Hepatocyte (in vitro differentiated cells): ENCODE results near the gene C11orf52. TPM values are rescaled to one million over a fixed set of nuclear protein-coding genes. Genes with fewer than 3 reads are reported as not detected.

Experiments used
- DNase-seq: peaks from one replicate; pipeline ENCODE4 v3.0.0-alpha.2; 2016; ENCODE audit warnings: low spot score
- H2AFZ ChIP-seq: fragments of 200-600 bp; sonication (generic); 2 replicates; pipeline ENCODE4 v1.6.0; 2016; ENCODE audit warnings: antibody characterized with exemption, mild to moderate bottlenecking
- H3K27ac ChIP-seq: fragments of 200-600 bp; sonication (generic); 2 replicates; pipeline ENCODE4 v1.5.1; 2016; ENCODE audit warnings: mild to moderate bottlenecking
- H3K27me3 ChIP-seq: fragments of 200-600 bp; sonication (generic); 2 replicates; pipeline ENCODE4 v1.6.1; 2016
- H3K36me3 ChIP-seq: fragments of 200-600 bp; sonication (generic); replicated peaks from 2 replicates; pipeline ENCODE4 v1.5.1; 2016; ENCODE audit warnings: low read depth; ENCODE audit not compliant: insufficient read depth
- H3K4me1 ChIP-seq: fragments of 200-600 bp; sonication (generic); 2 replicates; pipeline ENCODE4 v1.5.1; 2016; ENCODE audit warnings: mild to moderate bottlenecking, moderate library complexity; ENCODE audit not compliant: insufficient read depth
- H3K4me2 ChIP-seq: fragments of 200-600 bp; sonication (generic); 2 replicates; pipeline ENCODE4 v1.6.0; 2016
- H3K4me3 ChIP-seq: fragments of 200-600 bp; sonication (generic); 2 replicates; pipeline ENCODE4 v1.5.1; 2016; ENCODE audit warnings: mild to moderate bottlenecking
- H3K79me2 ChIP-seq: fragments of 200-600 bp; sonication (generic); 2 replicates; pipeline ENCODE4 v1.6.0; 2017; ENCODE audit warnings: mild to moderate bottlenecking
- H3K9me2 ChIP-seq: fragments of 200-600 bp; sonication (generic); replicated peaks from 2 replicates; pipeline ENCODE4 v1.6.0; 2017; ENCODE audit warnings: mild to moderate bottlenecking; ENCODE audit not compliant: insufficient read depth
- H3K9me3 ChIP-seq: fragments of 200-600 bp; sonication (generic); 2 replicates; pipeline ENCODE4 v1.5.1; 2016; ENCODE audit warnings: low read depth, mild to moderate bottlenecking
- H4K20me1 ChIP-seq: fragments of 200-600 bp; sonication (generic); 2 replicates; pipeline ENCODE4 v1.6.0; 2016; ENCODE audit warnings: mild to moderate bottlenecking; ENCODE audit not compliant: insufficient read depth, poor library complexity, severe bottlenecking
- CTCF ChIP-seq: fragments of 200-600 bp; sonication (generic); IDR thresholded peaks from 2 replicates; pipeline ENCODE4 v1.5.1; 2016; ENCODE audit warnings: antibody characterized with exemption, mild to moderate bottlenecking; ENCODE audit not compliant: poor library complexity
- EZH2 ChIP-seq: fragments of 200-600 bp; sonication (generic); IDR thresholded peaks from 2 replicates; pipeline ENCODE4 v1.6.1; 2016; ENCODE audit warnings: antibody characterized with exemption, mild to moderate bottlenecking, borderline replicate concordance
- EZH2phosphoT487 ChIP-seq: fragments of 200-600 bp; sonication (generic); IDR thresholded peaks from one replicate; pipeline ENCODE4 v1.6.1; 2018; ENCODE audit warnings: antibody characterized with exemption, mild to moderate bottlenecking, low read depth, moderate library complexity; ENCODE audit not compliant: unreplicated experiment, severe bottlenecking
- WGBS: methylation state at CpG from one replicate; pipeline ENCODE4 v1.1.6; 2016; ENCODE audit warnings: low lambda C conversion rate; ENCODE audit errors: missing lambda C conversion rate; 5-methylcytosine and 5-hydroxymethylcytosine counted together
- polyA plus RNA-seq: library from polyadenylated mRNA; unstranded; fragments of >200 nt; fragmentation: Nextera tagmentation; extraction: Ambion mirVana; gene quantifications from 2 replicates; pipeline ENCODE4 v1.2.1, GENCODE V29; 2016
- total RNA-seq: library from RNA; depleted of rRNA; stranded (reverse); fragments of >200 nt; gene quantifications from 2 replicates; pipeline ENCODE4 v1.2.3, GENCODE V29; 2014

Gene C11orf52
- total and polyA plus RNA-seq, 2 experiments from 2014 or later = 14.8 to 23.7 TPM

GRCh38 chr11:111967649-111968048, 48.9 kb downstream of the C11orf52 start:
- Histone ChIP-seq H3K9me3 (no peaks in the 10 kb centered on the region), H3K27me3 (no peaks in the 10 kb centered on the region), H2AFZ (no peak overlapping the region), H4K20me1 (no peaks in the 10 kb centered on the region), H3K9me2 (no peaks in the 10 kb centered on the region), H3K79me2 (no peaks in the 10 kb centered on the region), H3K4me3 (no peak overlapping the region), H3K27ac (no peak overlapping the region), H3K4me2 (no peak overlapping the region), H3K4me1 (no peaks in the 10 kb centered on the region), H3K36me3 (no peaks in the 10 kb centered on the region)
- 97% methylated on average over 6 of the region's 6 CpGs for WGBS
- no peak for DNase-seq
- TF ChIP-seq CTCF (no peak), EZH2phosphoT487 (no peak), EZH2 (no peak)

- WGBS = 91% methylated on average over 3 of the region's 3 CpGs
- Histone ChIP-seq H4K20me1 (no peaks in the 10 kb centered on the region), H3K4me2 (no peak overlapping the region), H3K9me2 (no peaks in the 10 kb centered on the region), H3K4me3 (no peak overlapping the region), H3K27ac (no peak overlapping the region), H3K9me3 (no peaks in the 10 kb centered on the region), H3K27me3 (no peaks in the 10 kb centered on the region), H2AFZ (no peak overlapping the region), H3K4me1 (no peaks in the 10 kb centered on the region), H3K79me2 (no peaks in the 10 kb centered on the region), H3K36me3 (no peaks in the 10 kb centered on the region)
- DNase-seq = no peak
- no peak for TF ChIP-seq CTCF
Observed at GRCh38 chr11:111969344-111969743, 50.6 kb downstream of the C11orf52 start.

- Histone ChIP-seq H3K4me2 (no peak overlapping the region), H2AFZ (no peak overlapping the region), H3K27ac (peak overlapping the region; percentile 45), H3K4me1 (peaks cover 8% of the 10 kb centered on the region), H3K79me2 (no peaks in the 10 kb centered on the region), H3K4me3 (no peak overlapping the region), H3K9me2 (no peaks in the 10 kb centered on the region), H3K36me3 (no peaks in the 10 kb centered on the region), H4K20me1 (no peaks in the 10 kb centered on the region), H3K27me3 (no peaks in the 10 kb centered on the region), H3K9me3 (no peaks in the 10 kb centered on the region)
- TF ChIP-seq EZH2phosphoT487 (no peak), EZH2 (no peak), CTCF (no peak)
- 85% methylated on average over 2 of the region's 2 CpGs for WGBS
- no peak for DNase-seq
Observed at GRCh38 chr11:111974446-111974845, 55.7 kb downstream of the C11orf52 start.
